Panc1 (cell line): Measurements from ENCODE around the gene EEF2K. TPM values are rescaled to one million over a fixed set of nuclear protein-coding genes. Genes with fewer than 3 reads are reported as not detected.

Source experiments
- ATAC-seq: fragments of 200-7000 bp; cut with Tn5 transposase; 2 replicates; pipeline ENCODE4 v1.9.1; 2020; ENCODE audit warnings: mild to moderate bottlenecking, moderate library complexity
- BruUV-seq: library from RNA; stranded (reverse); fragments of 400-500 nt; replicated peaks from 2 replicates; lab custom pipeline; 2021; lab: Mats Ljungman, UMichigan
- CTCF ChIA-PET: fragments of 300-600 bp; sonication (Branson Sonifier 250); formaldehyde crosslinking; loops from one replicate; lab custom pipeline; 2022; ENCODE audit warnings: antibody characterized with exemption; lab: Charles Lee
- POLR2A ChIA-PET: fragments of 300-600 bp; sonication (Branson Sonifier 250); formaldehyde crosslinking; loops from one replicate; lab custom pipeline; 2022; ENCODE audit warnings: antibody characterized with exemption; lab: Charles Lee
- DNase-seq: peaks from one replicate; pipeline ENCODE4 v3.0.0-alpha.2; 2010; ENCODE audit warnings: low read depth, low spot score
- H3K27ac ChIP-seq: 2 replicates; pipeline ENCODE4 v1.5.1; 2011; ENCODE audit warnings: mild to moderate bottlenecking, low read length, inconsistent platforms
- H3K27me3 ChIP-seq: fragments of 200-500 bp; sonication (Bioruptor generic); 2 replicates; pipeline ENCODE4 v1.6.0; 2014; ENCODE audit warnings: low read length, inconsistent platforms; ENCODE audit not compliant: control insufficient read depth, insufficient read depth
- H3K36me3 ChIP-seq: fragments of 200-500 bp; sonication (Bioruptor generic); 2 replicates; pipeline ENCODE4 v1.5.1; 2014; ENCODE audit warnings: inconsistent platforms, mild to moderate bottlenecking, low read length, moderate library complexity; ENCODE audit not compliant: control insufficient read depth, insufficient read depth
- H3K4me1 ChIP-seq: 2 replicates; pipeline ENCODE4 v1.5.1; 2011; ENCODE audit warnings: inconsistent platforms, mild to moderate bottlenecking, low read length, moderate library complexity; ENCODE audit not compliant: control insufficient read depth, insufficient read depth
- H3K4me3 ChIP-seq, 2 experiments: 2 replicates each; pipeline ENCODE4 v1.5.1; 2011 to 2012; ENCODE audit warnings: low read depth in 2 of 2, low read length in 2 of 2, mild to moderate bottlenecking in 2 of 2, inconsistent platforms in 1 of 2, moderate library complexity in 1 of 2
- H3K9me3 ChIP-seq: fragments of 200-500 bp; sonication (Bioruptor generic); 2 replicates; pipeline ENCODE4 v1.5.1; 2014; ENCODE audit warnings: low read depth, mild to moderate bottlenecking, inconsistent platforms, low read length, moderate library complexity; ENCODE audit not compliant: control insufficient read depth, insufficient read depth
- POLR2AphosphoS5 ChIP-seq: IDR thresholded peaks from 2 replicates; pipeline ENCODE4 v1.6.1; 2012; ENCODE audit warnings: mild to moderate bottlenecking, low read depth, low read length, moderate library complexity
- SIN3A ChIP-seq: IDR thresholded peaks from 2 replicates; pipeline ENCODE4 v1.6.1; 2012; ENCODE audit warnings: low read depth, mild to moderate bottlenecking, low read length, moderate library complexity, borderline replicate concordance; ENCODE audit not compliant: insufficient read depth
- TCF7L2 ChIP-seq: IDR thresholded peaks from 2 replicates; pipeline ENCODE4 v1.6.1; 2011; ENCODE audit warnings: mild to moderate bottlenecking, low read depth, low read length, inconsistent platforms
- in situ Hi-C: cut with HindIII; loops from 2 replicates; pipeline ENCODE4 v1.10.0; 2016; ENCODE audit warnings: low sequenced_read_pairs, low pct_unique_long_range_greater_than_20kb
- intact Hi-C: fragments of 100-400 bp; cut with micrococcal nuclease; formaldehyde crosslinking; loops from one replicate; pipeline ENCODE4 v1.10.0; 2022; ENCODE audit not compliant: unreplicated experiment
- total RNA-seq: library from RNA; stranded (reverse); gene quantifications from one replicate; pipeline ENCODE4 v1.2.1, GENCODE V29; 2021; ENCODE audit not compliant: unreplicated experiment
- TF ChIP-seq, protein P1 (sequence below): fragments of 450-650 bp; IDR thresholded peaks from 2 replicates; pipeline ENCODE4 v1.5.1; 2017; ENCODE audit warnings: mild to moderate bottlenecking
- TF ChIP-seq, protein P2 (sequence below), 2 experiments: IDR thresholded peaks; 2 replicates each; pipeline ENCODE4 v1.6.1; 2011 to 2012; ENCODE audit warnings: low read depth in 2 of 2, control low read depth in 1 of 2, low read length in 1 of 2, mild to moderate bottlenecking in 1 of 2, moderate library complexity in 1 of 2; ENCODE audit not compliant: insufficient read depth in 1 of 2

Gene EEF2K
- total RNA-seq, 1 experiment from 2014 or later = 15.0 TPM

DNA sequence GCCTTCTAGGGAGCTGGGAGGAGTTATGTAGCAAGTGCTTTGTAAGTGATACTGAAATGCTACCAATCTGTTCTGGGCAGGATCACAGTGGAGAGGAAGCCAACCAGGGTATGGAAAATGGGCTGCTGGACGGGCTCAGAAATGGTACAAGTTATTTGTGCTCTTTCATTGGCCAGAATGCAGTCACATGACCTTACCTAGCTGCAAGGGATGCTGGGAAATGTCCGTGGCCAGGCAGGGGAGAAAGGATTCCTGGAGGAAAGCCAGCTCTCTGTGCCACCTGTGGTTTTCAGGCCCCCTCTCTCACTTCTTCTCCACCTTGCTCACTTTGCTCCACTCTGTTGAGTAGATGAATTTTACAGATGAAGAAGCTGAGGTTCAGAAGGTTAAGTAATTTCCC is 4.8 kb downstream of the EEF2K start:
- peak overlapping the region; percentile 6; the same call in 1 of the 2 replicates for H3K27ac ChIP-seq
- BruUV-seq = no TSS peak
- DNase-seq = no peak
- H3K27me3 ChIP-seq = no peaks in the 10 kb centered on the region
- ChIA-PET CTCF (interaction anchor here (0.7 kb wide), 1 partner anchor 11 kb away, joined by 4 read pairs; no protein-coding TSS in a partner anchor), POLR2A (no interaction called here)
- no peak for ATAC-seq
- H3K9me3 ChIP-seq = no peaks in the 10 kb centered on the region
- TF ChIP-seq, protein P1, sequence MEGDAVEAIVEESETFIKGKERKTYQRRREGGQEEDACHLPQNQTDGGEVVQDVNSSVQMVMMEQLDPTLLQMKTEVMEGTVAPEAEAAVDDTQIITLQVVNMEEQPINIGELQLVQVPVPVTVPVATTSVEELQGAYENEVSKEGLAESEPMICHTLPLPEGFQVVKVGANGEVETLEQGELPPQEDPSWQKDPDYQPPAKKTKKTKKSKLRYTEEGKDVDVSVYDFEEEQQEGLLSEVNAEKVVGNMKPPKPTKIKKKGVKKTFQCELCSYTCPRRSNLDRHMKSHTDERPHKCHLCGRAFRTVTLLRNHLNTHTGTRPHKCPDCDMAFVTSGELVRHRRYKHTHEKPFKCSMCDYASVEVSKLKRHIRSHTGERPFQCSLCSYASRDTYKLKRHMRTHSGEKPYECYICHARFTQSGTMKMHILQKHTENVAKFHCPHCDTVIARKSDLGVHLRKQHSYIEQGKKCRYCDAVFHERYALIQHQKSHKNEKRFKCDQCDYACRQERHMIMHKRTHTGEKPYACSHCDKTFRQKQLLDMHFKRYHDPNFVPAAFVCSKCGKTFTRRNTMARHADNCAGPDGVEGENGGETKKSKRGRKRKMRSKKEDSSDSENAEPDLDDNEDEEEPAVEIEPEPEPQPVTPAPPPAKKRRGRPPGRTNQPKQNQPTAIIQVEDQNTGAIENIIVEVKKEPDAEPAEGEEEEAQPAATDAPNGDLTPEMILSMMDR = no peak
- TF ChIP-seq SIN3A (no peak), TCF7L2 (no peak), POLR2AphosphoS5 (no peak)
- TF ChIP-seq, protein P2, sequence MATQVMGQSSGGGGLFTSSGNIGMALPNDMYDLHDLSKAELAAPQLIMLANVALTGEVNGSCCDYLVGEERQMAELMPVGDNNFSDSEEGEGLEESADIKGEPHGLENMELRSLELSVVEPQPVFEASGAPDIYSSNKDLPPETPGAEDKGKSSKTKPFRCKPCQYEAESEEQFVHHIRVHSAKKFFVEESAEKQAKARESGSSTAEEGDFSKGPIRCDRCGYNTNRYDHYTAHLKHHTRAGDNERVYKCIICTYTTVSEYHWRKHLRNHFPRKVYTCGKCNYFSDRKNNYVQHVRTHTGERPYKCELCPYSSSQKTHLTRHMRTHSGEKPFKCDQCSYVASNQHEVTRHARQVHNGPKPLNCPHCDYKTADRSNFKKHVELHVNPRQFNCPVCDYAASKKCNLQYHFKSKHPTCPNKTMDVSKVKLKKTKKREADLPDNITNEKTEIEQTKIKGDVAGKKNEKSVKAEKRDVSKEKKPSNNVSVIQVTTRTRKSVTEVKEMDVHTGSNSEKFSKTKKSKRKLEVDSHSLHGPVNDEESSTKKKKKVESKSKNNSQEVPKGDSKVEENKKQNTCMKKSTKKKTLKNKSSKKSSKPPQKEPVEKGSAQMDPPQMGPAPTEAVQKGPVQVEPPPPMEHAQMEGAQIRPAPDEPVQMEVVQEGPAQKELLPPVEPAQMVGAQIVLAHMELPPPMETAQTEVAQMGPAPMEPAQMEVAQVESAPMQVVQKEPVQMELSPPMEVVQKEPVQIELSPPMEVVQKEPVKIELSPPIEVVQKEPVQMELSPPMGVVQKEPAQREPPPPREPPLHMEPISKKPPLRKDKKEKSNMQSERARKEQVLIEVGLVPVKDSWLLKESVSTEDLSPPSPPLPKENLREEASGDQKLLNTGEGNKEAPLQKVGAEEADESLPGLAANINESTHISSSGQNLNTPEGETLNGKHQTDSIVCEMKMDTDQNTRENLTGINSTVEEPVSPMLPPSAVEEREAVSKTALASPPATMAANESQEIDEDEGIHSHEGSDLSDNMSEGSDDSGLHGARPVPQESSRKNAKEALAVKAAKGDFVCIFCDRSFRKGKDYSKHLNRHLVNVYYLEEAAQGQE (IDR thresholded peaks at IDR 0.05; ENCODE audit: insufficient read depth in 1 of 2, low read depth in 2 of 2, low read length in 1 of 2) = no peak
- intact Hi-C loops = no loop called here
- H3K4me3 ChIP-seq = no peak overlapping the region
- no peaks in the 10 kb centered on the region; the same call in 1 of the 2 replicates for H3K36me3 ChIP-seq
- H3K4me1 ChIP-seq = peaks cover 8% of the 10 kb centered on the region
- in situ Hi-C loops = no loop called here

DNA sequence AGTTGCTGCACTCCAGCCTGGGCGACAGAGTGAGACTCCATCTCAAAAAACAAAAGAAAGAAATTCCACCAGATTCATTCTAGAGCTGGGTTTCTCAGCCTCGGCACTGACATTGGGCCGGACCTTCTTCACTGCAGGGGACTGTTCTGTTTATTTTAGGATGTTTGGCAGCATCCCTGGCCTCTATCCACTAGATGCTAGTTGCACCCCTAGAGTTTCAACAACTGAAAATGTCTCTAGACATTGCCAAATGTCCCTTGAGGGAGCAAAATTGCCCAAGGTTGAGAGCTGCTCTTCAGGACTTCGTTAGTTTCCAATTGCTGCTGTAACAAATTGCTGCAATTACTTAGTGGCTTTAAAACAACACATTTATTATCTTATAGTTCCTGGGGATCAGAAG is 7.2 kb downstream of the EEF2K start:
- ATAC-seq (no peak), DNase-seq (no peak)
- intact Hi-C loops = no loop called here
- Histone ChIP-seq H3K4me3 (no peak overlapping the region), H3K4me1 (no peaks in the 10 kb centered on the region; the same call in 1 of the 2 replicates), H3K9me3 (no peaks in the 10 kb centered on the region), H3K27me3 (no peaks in the 10 kb centered on the region), H3K27ac (no peak overlapping the region), H3K36me3 (no peaks in the 10 kb centered on the region)
- no TSS peak for BruUV-seq
- in situ Hi-C loops = no loop called here
- no peak for TF ChIP-seq SIN3A
- no peak for TF ChIP-seq TCF7L2
- TF ChIP-seq, protein P2 (IDR thresholded peaks at IDR 0.05; ENCODE audit: insufficient read depth in 1 of 2, low read depth in 2 of 2, low read length in 1 of 2) = no peak
- TF ChIP-seq, protein P1 = no peak
- no peak for TF ChIP-seq POLR2AphosphoS5
- ChIA-PET POLR2A (no interaction called here), CTCF (no interaction called here)
